Lung microvascular endothelial cell (primary cell): ENCODE measurements around the gene ROR1. TPM values are rescaled to one million over a fixed set of nuclear protein-coding genes. Genes with fewer than 3 reads are reported as not detected.
A peak's percentile ranks its signal among the peaks of the same experiment; 100 is the strongest.

Experiments
- DNase-seq, 2 donors: peaks; one replicate each; pipeline versions ENCODE4 v3.0.0 to v3.0.0-alpha.2; 2010; ENCODE audit warnings: low read depth in 2 of 2
- total RNA-seq: library from RNA; depleted of rRNA; stranded (reverse); fragments of >200 nt; gene quantifications from 2 replicates; pipeline ENCODE4 v1.2.1, GENCODE V29; 2014

Gene ROR1
- total RNA-seq: under 0.01 and 0.44 TPM in 2 replicates

DNA sequence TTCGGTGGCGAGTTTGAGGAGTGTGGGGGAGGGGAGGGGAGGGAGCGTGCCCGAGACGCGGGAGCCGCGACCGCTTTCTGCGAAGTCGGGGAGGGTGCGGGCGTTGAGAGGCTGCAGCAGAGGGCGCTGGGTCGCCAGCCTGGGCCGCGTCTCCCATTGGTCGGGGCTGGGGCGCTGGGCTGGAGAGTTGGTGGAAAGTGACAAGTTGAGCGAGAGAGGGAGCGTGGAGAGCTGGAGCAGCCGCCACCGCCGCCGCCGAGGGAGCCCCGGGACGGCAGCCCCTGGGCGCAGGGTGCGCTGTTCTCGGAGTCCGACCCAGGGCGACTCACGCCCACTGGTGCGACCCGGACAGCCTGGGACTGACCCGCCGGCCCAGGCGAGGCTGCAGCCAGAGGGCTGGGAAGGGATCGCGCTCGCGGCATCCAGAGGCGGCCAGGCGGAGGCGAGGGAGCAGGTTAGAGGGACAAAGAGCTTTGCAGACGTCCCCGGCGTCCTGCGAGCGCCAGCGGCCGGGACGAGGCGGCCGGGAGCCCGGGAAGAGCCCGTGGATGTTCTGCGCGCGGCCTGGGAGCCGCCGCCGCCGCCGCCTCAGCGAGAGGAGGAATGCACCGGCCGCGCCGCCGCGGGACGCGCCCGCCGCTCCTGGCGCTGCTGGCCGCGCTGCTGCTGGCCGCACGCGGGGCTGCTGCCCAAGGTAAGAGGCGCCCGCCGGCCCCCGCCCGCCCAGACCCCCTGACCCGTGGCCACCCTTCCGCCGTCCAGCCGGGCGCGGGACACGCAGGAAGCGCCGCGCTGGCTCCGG, at the start of gene ROR1:
Gene ROR1 (plus strand): TSS at position 203 of the 802 bp plus-strand sequence.
- DNase-seq: peak; percentile 72 to 86

DNA sequence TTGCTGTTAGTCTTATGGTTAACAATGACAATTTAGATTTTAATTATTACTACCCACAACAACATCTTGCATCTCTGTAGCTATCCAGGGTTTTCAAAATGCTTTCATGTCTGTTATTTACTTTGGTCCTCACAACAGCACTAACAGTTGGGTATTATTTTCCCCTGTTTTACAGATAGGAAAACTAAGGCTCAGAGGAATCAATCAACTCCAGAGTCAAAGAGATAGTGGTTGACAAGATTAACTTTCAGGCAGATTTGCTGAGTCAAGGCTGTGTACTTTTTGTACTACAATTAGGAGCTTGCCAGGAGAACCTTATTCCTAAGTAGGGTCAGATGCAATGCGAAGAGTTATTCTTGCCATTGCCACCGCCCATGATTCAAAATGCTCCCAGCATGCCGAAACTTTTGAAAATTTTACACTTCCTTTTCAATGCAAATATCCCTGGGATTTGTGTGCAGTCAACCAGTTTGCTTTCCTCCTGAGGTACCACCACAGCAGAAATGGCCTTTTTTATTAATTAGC, 49.4 kb upstream of the ROR1 start:
- no peak for DNase-seq

DNA sequence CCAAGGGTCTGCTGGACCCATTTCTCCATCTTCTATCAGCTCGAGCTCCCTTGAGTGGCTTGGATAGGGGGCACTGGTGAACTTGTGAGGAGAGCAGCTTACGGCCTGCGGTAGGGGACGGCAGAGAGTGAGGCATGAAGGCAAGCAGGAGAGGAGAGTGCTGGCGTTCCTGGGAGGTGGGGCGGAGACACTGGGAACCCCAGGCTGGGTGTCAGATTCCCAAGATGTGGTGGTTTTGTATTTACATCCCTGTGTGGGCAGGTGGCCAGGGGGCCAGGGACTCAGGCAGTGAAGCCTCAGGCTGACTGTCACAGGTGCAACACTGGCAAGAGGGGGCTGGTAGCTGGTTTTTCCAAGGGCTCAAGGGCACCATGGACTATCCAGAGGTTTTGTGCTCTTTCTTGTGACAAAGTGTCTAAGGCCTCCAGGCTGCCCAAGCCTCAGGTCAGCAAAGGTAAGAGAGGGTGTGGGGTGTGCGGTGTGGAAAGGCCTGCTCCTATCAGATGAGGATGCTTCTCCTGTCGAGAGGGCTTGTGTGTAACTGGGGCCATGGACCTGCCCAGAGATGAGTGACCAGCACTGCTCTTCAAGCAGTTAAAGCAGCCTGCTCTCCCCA, 45.1 kb upstream of the ROR1 start:
- no peak for DNase-seq

DNA sequence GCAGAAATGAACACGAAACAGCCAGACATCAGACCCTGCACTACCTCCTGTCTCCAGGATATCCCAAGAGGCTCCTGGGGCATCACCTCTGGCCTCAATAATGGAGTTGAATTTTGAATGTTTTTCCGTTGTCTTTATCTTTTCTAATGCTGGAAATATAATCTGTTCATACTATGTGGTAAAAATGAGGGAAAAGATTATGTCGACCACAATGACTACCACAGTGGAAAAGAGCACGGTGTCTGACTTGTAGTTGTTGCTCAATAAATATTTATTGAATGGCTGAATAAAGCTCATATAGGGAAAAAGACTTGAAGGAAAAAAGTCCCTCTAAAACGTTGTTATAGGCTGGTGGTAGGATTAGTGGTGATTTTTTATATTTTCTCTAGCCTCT, 44.6 kb upstream of the ROR1 start:
- no peak for DNase-seq

DNA sequence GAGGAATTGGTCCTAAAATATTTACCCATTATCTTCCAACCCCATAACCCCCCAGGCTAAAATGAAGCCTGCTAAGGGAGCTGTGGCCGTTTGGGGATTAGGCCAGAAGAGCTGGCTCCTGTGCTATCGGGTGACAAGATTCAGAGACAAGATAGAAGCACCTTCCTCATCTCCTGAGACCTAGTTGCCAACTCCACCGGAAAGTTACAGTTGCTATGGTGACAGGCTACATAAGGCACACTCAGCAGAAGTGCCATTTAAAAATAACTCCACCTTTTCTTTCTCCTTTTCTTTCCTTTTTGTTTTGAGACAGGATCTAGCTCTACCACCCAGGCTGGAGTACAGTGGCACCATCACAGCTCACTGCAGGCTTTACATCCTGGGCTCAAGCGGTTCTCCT, 43.6 kb upstream of the ROR1 start:
- DNase-seq: peak in 1 of 2 donors; percentile 12

DNA sequence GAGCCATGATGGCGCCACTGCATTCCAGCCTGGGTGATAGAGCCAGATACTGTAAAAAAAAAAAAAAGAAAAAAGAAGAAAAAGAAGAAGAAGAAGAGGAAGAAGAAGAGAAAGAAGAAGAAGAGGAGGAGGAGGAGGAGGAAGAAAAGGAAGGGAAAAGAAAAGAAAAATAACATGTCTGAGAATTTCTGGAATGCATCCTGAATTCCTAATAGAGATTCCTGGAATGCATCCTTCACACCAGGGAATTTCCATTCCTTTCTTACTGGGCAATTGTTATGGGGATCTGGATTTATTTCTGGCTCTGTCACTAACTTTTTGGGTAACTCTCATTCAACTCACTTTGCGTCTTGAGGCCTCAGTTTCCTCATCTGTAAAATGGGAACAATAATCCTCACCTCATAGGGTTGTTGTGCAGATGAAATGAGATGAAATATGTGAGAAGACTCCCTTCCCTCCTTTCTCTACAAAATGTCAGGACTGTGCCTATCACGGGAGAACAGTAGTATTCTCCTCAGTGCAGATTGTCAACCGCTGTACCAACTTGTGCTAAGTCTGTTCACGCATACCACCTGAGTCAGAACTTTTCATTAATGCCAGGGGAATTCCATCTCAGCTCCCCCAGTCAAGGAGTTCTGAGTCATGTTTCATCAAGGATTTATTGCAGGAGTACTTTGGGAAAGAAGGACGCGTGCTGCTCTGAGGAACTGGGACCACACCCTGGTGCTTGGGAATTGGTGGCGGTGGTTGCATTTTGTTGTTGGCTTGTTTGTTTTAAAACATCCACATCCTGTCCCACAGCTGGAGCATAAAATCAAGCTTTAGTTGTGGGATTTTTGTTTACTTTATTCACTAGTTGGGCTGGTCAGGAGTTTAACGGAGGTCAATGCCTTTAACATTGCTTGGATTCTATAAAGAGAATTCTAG, 42.4 kb upstream of the ROR1 start:
- peak in 1 of 2 donors; percentile 94 for DNase-seq

DNA sequence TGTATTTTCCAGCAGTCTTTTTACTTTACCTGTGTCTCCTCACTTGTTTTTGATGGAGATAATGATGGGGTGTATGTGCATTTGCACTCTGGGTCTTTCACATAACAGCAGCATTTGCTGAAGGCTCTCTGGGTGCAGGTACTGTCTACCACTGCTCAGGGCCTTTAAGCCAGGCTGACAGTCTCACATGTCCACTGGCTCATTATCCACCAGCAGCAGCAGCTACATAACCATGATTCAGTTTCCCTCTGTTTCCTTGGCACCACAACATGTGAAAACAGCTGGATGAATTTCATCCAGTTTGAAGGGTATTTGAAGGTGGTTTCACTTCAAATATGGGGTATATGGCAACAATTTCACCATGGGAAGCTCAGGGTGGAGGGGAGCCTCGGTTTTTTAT, 41.2 kb upstream of the ROR1 start:
- peak in 1 of 2 donors; percentile 69 for DNase-seq

DNA sequence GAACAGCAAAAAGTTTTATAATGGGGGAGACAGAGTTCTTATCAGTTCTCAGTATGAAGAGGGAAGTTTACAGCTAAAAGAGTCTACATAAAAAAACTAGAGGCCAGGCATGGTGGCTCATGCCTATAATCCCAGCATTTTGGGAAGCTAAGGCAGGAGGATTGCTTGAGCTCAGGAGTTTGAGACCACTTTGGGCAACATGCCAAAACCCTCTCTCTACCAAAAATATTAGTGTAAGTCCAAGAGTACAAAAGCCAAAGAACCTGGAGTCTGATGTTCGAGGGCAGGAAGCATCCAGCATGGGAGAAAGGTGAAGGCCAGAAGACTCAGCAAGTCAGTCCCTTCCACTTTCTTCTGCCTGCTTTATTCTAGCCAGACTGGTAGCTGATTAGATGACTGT, 35.0 kb upstream of the ROR1 start:
- no peak for DNase-seq

DNA sequence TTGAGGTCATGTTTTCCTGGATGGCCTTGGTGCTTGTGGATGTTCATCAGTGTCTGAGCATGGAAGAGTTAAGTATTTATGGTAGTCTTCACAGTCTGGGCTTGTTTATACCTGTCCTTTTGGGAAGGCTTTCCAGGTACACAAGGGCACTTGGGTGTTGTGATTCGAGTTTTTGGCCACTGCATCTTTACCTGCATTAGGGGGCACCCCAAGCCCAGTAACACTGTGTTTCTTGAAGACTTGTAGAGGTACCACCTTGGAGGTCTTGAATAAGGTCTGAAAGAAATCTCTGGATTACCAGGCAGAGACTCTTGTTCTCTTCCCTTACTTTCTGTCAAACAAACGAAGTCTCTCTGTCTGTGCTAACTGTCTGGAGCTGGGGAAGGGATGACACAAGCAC, 34.4 kb upstream of the ROR1 start:
- no peak for DNase-seq

DNA sequence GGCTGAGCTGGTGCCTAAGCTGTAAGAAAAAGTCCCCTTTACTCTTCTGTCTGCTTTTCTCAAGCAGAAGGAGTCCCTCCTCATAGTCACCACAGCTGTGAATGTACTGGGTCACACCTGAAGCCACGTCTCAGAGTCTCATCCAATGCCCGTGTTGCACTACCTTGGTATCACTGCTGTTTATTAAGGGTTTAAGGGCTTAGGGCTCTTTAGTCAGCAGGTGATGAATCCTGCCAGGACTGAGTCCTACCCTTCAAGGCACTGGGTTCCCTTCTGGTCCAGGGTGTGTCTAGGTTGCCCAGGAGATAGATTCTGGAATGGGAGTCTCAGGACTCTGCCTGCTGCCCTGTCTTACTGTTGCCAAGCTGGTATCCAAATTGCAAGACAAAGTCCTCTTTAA, 33.4 kb upstream of the ROR1 start:
- DNase-seq: no peak

DNA sequence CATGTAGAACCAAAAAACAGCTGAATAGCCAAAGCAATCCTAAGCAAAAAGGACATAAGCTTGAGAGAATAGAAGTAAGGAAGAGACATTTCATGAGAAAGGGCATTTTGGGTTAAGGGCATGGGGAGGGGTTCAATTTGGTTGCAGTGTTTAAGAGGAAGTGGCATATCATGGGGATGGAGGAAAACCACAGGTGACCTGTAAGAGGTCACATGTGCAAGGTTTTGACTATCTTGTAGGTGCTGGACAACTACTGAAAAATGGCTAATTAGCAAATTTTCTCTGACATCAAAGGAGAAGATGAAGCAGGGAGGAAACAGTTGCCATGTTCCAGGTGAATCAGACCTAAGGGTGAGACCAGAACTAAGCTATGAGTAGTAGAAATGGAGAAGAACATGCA, 31.3 kb upstream of the ROR1 start:
- no peak for DNase-seq

DNA sequence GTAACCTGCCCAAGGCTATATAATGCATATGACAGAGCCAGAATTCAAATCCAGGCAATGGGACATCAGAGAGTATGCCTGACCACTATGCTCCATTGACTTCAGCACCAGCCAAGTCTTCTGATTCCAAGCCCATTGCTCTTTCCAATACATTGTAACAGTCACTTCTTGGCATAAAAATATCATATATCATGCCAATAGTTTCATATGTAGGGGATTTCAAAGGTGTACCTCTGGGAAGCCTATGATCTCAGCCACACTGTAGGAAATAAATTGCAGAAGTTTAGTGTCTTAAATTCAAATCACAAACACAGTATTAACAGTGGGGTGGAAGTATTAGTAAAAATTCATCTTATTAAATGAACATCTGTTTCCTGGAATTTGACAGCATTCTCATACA, 30.0 kb upstream of the ROR1 start:
- peak in 1 of 2 donors; percentile 41 for DNase-seq

DNA sequence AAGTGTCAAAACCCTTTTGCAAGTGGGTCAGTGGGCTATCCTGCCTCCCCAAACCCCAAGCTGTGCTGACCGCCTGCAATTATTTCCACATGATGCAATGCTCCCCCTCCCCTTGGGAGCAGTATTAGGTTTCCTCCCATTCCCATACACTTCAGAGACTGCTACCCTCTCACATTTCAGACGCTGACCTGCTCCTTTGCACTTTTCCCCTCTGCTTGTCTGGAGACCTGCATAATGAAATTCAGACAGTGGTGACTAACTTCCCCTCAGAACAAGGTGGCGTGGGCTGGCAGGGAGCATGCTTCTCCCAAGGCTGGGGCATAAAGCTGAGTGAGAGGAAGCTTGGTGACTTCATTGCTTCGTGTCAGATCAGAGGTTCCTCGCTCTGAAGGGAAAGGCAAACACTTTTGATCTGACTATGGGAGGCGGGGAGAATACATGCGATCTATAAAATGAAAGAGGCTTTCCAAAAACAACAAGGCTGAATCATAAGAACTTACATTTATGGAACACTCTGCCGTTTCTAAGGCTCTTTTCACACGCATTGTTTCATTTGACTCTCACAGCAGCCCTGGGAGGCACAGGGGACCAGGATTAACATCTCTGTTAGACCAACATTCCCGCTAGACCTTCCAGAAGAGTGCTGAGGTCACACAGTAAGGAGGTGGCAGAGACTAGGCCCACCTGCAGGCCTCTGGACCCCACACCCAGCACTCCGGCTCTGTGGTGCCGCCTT, 27.5 kb upstream of the ROR1 start:
- DNase-seq: peak in 1 of 2 donors; percentile 98

DNA sequence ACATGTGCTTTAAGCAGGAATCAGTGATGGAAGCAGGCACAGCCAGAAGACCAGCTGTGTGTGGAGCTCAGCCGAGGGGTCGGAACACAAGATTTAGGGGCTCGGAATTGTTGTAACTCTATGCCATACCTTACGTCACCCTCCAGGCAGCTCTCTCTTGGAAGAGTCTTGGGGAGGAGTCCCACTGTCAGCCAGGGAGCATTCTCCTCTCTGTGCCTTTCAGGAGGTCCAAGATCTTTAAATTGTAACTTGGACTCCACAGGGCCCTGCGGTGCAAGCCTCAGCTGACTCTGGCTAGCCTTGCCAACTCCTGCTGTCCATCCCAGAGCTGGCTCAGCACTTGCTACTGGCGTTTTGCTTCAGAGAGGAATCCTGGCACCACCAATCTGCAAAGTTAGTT, 26.4 kb upstream of the ROR1 start:
- no peak for DNase-seq

DNA sequence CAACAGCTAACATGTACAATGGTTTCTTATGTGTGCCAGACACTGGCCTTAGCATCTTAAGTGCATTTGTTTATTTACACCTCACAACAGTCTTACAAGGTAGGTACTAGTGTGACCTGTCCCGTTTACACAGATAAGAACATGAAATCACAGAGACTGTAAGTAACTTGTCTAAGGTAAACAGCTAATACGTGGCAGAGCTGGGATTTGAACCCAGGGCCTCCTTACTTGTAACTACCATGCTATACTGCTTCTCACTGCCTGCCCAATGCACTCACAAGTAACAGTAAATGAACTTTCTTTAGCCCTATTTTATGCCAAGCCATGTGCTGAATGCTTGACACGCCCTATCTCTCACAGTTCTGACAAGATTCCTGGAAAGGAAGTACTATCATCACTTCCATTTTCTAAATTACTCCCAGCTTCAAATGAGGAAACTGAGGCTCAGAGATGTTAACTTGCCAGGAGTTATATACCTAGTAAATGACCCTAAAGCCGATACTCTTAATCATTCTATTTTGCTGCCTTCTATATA, 25.7 kb upstream of the ROR1 start:
- no peak for DNase-seq

DNA sequence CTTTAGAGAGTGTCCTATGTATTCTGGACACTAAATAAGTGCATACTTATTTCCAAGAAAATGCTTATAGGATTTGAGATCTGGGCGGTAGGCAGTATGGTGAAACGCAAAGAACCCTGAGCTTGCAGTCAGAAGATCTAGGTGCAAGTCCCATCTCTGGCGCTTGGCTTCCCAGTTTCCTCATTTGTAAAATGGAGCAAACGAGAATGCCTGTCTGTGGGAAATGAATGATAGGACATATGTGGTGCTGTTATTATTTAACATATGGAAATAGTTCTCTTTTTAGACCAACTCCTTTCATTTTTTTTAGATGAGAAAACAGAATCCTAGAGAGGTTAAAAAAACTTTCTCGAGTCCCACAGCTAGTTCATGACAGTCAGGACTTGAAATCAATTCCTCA, 25.2 kb upstream of the ROR1 start:
- DNase-seq: no peak

DNA sequence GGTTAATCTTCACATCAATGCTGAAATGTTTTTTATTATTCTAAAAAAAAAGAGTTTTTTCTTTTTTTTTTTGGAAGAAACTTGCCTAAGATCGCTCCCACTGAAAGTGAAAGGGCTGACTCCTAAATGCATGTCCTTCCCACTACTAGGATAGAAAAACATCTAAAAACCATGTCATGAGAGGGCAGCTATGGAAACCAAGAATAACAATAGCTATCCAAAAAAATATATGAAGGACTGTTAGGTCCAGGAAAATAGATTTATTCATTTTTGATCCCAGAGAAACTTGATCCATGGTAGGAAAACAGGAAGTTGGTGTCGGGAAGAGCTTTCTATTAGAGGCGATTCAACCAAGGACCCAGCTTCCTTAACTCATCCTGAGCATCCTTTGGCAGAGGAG, 23.1 kb upstream of the ROR1 start:
- peak in 1 of 2 donors; percentile 46 for DNase-seq

DNA sequence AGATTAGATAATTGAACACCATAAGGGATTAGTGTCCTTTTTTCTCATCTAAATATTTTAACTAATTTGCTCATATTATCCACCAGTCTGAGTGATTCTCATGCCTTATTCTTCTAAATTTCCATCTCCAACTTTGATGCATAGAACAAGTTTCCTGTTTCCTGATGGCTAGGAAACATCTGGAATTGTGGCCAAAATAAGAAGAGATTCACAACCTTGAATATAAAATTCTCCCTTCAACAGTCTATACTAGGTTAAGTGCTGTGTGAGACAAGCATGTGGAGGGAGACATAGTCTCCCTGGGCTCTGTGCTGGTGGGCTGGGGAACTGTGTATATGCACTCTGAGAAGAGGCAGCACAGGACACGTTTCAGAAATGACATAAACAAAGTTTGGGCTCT, 21.6 kb upstream of the ROR1 start:
- DNase-seq: peak in 1 of 2 donors; percentile 64

DNA sequence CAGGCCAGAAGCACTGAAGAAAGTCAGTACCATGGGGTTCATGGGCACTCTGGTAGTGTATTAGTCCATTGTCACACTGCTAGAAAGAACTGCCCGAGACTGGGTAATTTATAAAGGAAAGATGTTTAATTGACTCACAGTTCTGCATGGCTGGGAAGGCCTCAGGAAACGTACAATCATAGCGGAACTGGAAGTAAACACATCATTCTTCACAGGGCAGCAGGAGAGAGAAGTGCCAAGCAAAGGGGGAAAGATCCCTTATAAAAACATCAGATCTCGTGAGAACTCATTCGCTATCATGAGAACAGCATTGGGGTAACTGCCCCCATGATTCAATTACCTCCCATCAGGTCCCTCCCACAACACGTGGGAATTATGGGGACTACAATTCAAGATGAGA, 20.2 kb upstream of the ROR1 start:
- DNase-seq: peak in 1 of 2 donors; percentile 89

DNA sequence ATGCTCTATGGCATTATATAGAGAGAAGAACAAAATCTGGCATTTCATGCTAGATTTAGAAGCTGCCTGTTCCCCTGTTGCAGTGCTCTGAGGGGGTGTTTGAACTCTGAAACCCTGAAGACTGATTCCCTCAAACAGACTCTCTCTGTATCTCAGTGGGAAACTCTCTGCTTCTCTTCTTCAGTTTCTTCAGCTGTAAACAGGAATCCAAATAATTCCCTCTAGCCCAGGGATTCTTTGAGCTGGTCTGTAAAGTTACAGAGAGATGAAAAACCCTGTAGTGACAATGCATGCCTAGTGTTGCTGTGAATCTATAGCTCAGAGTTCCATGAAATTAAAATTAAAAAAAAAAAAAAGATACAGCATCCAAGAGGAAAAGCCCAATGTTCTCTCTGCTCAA, 17.0 kb upstream of the ROR1 start:
- DNase-seq: no peak

DNA sequence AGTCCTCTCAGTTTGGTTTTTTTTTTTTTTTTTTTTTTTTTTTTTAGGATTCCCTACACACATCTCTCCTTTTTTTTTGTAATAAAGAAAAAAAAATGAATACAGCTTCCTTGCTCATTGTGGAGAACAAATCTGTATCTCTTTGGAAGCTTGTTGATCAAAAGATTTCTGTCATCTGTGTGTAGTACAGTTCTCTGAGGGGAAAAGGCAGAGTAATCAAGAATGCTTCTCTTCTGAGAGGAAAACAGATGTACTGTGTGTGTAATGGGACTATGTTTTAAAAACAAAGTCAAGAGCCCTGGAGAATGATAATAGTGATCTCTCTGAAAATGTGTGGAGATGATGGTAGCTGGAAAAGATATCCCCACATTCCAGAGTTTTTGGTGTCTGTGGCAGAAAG, 16.5 kb upstream of the ROR1 start:
- DNase-seq: no peak
